22Rv1 (cell line): ENCODE measurements around the gene TNS1.
"Not testable (repeated sequence)": the region's sequence is repeated elsewhere in the genome, so short reads cannot be mapped to it uniquely, and the experiment has no call there.

Experiments used
- H3K27ac ChIP-seq: fragments of 450-650 bp; 2 replicates; pipeline ENCODE4 v1.5.1; 2017
- CTCF ChIP-seq: fragments of 450-650 bp; IDR thresholded peaks from 2 replicates; pipeline ENCODE4 v1.5.1; 2017; ENCODE audit warnings: mild to moderate bottlenecking
- ZFX ChIP-seq: fragments of 450-650 bp; IDR thresholded peaks from 2 replicates; pipeline ENCODE4 v1.6.1; 2017; ENCODE audit warnings: antibody characterized with exemption, borderline replicate concordance

The TNS1 gene

GRCh38 chr2:218019411-218020060 lies 16.7 kb upstream of the TNS1 start:
- no peak overlapping the region for H3K27ac ChIP-seq
- TF ChIP-seq ZFX (no peak), CTCF (no peak)

GRCh38 chr2:218018842-218019125 lies 16.0 kb upstream of the TNS1 start:
- H3K27ac ChIP-seq, result not testable (repeated sequence)

- TF ChIP-seq CTCF (no peak), ZFX (no peak)
- no peak overlapping the region for H3K27ac ChIP-seq
Observed at GRCh38 chr2:218017211-218018053, 14.6 kb upstream of the TNS1 start.

- TF ChIP-seq ZFX (no peak), CTCF (no peak)
- no peak overlapping the region for H3K27ac ChIP-seq
Observed at GRCh38 chr2:218016810-218017209, 14.0 kb upstream of the TNS1 start.

- H3K27ac ChIP-seq, result no peak overlapping the region
- no peak for TF ChIP-seq CTCF
Observed at GRCh38 chr2:218015586-218016521, 13.1 kb upstream of the TNS1 start.

GRCh38 chr2:218014706-218015585 lies 12.2 kb upstream of the TNS1 start:
- no peak for TF ChIP-seq ZFX
- TF ChIP-seq CTCF, result no peak
- no peak overlapping the region for H3K27ac ChIP-seq

- no peak overlapping the region for H3K27ac ChIP-seq
- TF ChIP-seq CTCF (no peak), ZFX (no peak)
Observed at GRCh38 chr2:218013289-218013688, 10.5 kb upstream of the TNS1 start.
